Measurements from ENCODE around the gene ESRRB.

The ESRRB gene

DNA sequence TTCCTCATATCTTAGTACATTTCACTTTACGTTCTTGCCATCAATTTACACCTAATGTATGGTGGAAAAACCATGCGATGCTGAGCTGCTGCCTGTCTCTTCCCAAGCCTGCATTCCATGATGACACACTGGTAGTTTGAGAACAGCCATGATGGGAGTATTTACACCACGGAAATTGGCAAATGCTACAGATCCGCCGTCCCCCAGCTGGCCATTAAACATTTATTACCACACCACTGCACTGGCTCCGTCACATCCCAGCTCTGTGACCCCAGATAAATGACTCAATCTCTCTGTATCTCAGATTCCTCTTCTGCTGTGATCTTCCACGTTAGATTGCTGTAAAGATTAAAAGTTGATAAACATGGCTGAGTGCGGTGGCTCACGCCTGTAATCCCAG, 13.9 kb downstream of the ESRRB start:
- TF ChIP-seq CREB1 (IDR thresholded peaks at IDR 0.05; ENCODE audit: low read depth) (no peak), TAF1 (IDR thresholded peaks at IDR 0.05; ENCODE audit: low read depth) (no peak), RAD21 (IDR thresholded peaks at IDR 0.05; ENCODE audit: low read depth) (no peak), TEAD4 (IDR thresholded peaks at IDR 0.05) (no peak), EGR1 (IDR thresholded peaks at IDR 0.05) (no peak), FOXM1 (IDR thresholded peaks at IDR 0.05; ENCODE audit: borderline replicate concordance, low read depth) (no peak), TCF12 (IDR thresholded peaks at IDR 0.05; ENCODE audit: low read depth) (no peak), REST (IDR thresholded peaks at IDR 0.05; ENCODE audit: low read depth) (no peak), YY1 (IDR thresholded peaks at IDR 0.05; ENCODE audit: low read depth) (no peak), NFIC (IDR thresholded peaks at IDR 0.05) (no peak), EP300 (IDR thresholded peaks at IDR 0.05; ENCODE audit: borderline replicate concordance) (no peak), CEBPB (IDR thresholded peaks at IDR 0.05) (no peak), ZBTB7A (IDR thresholded peaks at IDR 0.05; ENCODE audit: low read depth) (no peak)
- TF ChIP-seq, protein P1, sequence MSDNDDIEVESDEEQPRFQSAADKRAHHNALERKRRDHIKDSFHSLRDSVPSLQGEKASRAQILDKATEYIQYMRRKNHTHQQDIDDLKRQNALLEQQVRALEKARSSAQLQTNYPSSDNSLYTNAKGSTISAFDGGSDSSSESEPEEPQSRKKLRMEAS (IDR thresholded peaks at IDR 0.05): no peak
- TF ChIP-seq, protein P2, sequence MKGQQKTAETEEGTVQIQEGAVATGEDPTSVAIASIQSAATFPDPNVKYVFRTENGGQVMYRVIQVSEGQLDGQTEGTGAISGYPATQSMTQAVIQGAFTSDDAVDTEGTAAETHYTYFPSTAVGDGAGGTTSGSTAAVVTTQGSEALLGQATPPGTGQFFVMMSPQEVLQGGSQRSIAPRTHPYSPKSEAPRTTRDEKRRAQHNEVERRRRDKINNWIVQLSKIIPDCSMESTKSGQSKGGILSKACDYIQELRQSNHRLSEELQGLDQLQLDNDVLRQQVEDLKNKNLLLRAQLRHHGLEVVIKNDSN (IDR thresholded peaks at IDR 0.05): no peak

GRCh38 chr14:76390621-76391020, 14.7 kb downstream of the ESRRB start:
- no peak for TF ChIP-seq ZBTB7A (IDR thresholded peaks at IDR 0.05; ENCODE audit: low read depth)
- TF ChIP-seq TEAD4 (IDR thresholded peaks at IDR 0.05): no peak
- TF ChIP-seq TAF1 (IDR thresholded peaks at IDR 0.05; ENCODE audit: low read depth): no peak
- TF ChIP-seq FOXM1 (IDR thresholded peaks at IDR 0.05; ENCODE audit: borderline replicate concordance, low read depth): no peak
- TF ChIP-seq EP300 (IDR thresholded peaks at IDR 0.05; ENCODE audit: borderline replicate concordance): no peak
- no peak for TF ChIP-seq RAD21 (IDR thresholded peaks at IDR 0.05; ENCODE audit: low read depth)
- no peak for TF ChIP-seq YY1 (IDR thresholded peaks at IDR 0.05; ENCODE audit: low read depth)
- TF ChIP-seq CREB1 (IDR thresholded peaks at IDR 0.05; ENCODE audit: low read depth): no peak
- TF ChIP-seq CEBPB (IDR thresholded peaks at IDR 0.05): no peak
- TF ChIP-seq EGR1 (IDR thresholded peaks at IDR 0.05): no peak
- TF ChIP-seq, protein P1 (IDR thresholded peaks at IDR 0.05): no peak
- TF ChIP-seq NFIC (IDR thresholded peaks at IDR 0.05): no peak
- TF ChIP-seq, protein P2 (IDR thresholded peaks at IDR 0.05): no peak
- TF ChIP-seq TCF12 (IDR thresholded peaks at IDR 0.05; ENCODE audit: low read depth): no peak
- no peak for TF ChIP-seq REST (IDR thresholded peaks at IDR 0.05; ENCODE audit: low read depth)

- TF ChIP-seq YY1 (IDR thresholded peaks at IDR 0.05; ENCODE audit: low read depth): no peak
- TF ChIP-seq EP300 (IDR thresholded peaks at IDR 0.05; ENCODE audit: borderline replicate concordance): no peak
- no peak for TF ChIP-seq NFIC (IDR thresholded peaks at IDR 0.05)
- no peak for TF ChIP-seq TEAD4 (IDR thresholded peaks at IDR 0.05)
- no peak for TF ChIP-seq CEBPB (IDR thresholded peaks at IDR 0.05)
- no peak for TF ChIP-seq FOXM1 (IDR thresholded peaks at IDR 0.05; ENCODE audit: borderline replicate concordance, low read depth)
- TF ChIP-seq REST (IDR thresholded peaks at IDR 0.05; ENCODE audit: low read depth): no peak
- TF ChIP-seq TCF12 (IDR thresholded peaks at IDR 0.05; ENCODE audit: low read depth): no peak
- no peak for TF ChIP-seq CREB1 (IDR thresholded peaks at IDR 0.05; ENCODE audit: low read depth)
- TF ChIP-seq, protein P1 (IDR thresholded peaks at IDR 0.05): no peak
- no peak for TF ChIP-seq RAD21 (IDR thresholded peaks at IDR 0.05; ENCODE audit: low read depth)
- TF ChIP-seq EGR1 (IDR thresholded peaks at IDR 0.05): no peak
- TF ChIP-seq TAF1 (IDR thresholded peaks at IDR 0.05; ENCODE audit: low read depth): no peak
- TF ChIP-seq ZBTB7A (IDR thresholded peaks at IDR 0.05; ENCODE audit: low read depth): no peak
- TF ChIP-seq, protein P2 (IDR thresholded peaks at IDR 0.05): no peak
These were observed 16.2 kb downstream of the ESRRB start for GRCh38 chr14:76391981-76392690.
